ENCODE results near the gene PRRG4.
"Not testable (repeated sequence)": the region's sequence is repeated elsewhere in the genome, so short reads cannot be mapped to it uniquely, and the experiment has no call there.

Gene PRRG4

DNA sequence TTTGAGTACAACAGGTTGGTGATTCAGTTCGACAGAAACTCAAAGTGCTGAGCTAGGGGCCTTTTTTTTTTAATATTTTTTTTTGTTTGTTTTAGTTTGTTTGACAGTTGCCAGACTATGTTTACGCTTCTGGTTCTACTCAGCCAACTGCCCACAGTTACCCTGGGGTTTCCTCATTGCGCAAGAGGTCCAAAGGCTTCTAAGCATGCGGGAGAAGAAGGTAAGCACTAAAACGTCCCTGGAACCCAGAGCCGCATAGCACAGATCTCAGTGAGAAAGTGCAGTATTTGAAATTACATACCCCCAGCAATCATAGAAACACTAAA is 649 bp downstream of the PRRG4 start:
- DNase-seq, result peak in 1 of 58 donors; percentile 1

DNA sequence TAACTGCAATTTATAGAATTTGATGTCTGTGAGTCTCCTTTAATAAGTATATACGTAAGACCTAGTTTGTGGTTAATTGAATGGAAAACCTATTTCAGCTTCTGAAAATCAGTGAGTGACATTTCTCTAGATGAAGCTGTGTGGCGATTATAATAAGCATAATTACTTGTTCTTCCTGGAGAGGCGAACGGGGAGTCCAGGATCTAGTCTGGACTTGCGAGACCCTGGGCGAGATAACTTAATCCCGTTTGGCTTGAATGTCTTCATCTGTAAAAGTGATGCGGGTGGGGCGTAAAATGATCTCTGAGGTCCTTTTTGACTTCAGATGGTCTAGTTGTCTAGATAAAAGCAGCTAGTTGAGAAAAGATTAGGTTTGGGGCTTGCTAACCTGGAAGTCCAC is 1.1 kb downstream of the PRRG4 start:
- DNase-seq, result no peak

DNA sequence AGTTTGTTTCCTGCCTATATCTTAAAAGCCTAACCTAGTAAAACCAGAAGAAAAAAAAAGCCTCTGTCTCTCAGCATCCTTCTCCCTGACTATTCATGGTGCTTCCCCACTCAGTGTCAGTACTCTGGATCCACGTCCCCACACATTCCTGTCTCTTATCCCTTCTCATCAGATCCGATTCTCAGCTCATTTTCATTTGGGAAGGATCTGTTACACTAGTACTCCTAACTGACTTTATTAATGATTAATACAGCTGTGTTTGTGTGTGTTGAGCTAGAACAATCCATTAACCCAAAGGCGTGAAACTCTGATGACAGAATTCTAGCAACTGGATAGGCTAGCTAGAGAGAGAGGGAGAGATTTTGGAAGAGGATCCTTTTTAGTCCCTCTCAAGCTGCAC is 1.5 kb downstream of the PRRG4 start:
- no peak for DNase-seq

DNA sequence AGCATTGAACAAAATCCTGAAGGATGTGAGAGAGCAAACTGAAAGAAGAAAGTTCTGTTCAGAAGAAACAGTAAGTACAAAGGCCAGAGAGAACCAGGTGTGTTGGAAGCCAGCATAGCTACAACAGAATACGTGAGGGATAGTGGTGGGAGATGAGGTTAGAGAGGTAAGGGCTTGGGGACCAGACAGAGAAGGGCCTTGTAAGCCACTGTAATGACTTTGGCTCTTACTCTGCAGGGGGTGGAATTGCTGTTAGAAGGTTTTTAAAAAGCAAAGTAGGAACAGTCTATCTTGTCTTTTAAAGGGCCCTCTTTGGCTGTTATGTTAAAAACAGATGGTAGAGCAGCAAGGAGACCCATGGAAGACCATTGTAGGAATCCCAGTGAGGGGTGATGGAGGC is 4.2 kb downstream of the PRRG4 start:
- no peak for DNase-seq

DNA sequence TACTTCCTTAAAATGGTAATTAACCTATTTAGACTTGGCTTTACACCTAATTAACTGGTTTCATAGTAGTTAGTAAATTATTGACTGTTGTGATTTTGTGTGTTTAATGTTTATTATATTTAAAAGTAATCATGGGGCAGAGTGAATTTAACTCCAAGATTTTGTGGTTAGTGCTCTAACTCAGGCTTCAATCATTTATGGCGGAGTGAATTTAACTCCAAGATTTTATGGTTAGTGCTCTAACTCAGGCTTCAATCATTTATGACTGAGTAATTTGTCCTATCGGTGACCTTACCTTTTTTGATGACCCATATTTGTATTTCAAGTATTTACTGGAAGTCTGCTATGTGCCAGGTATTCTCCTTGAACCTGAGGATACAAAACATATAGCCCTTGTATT is 7.2 kb downstream of the PRRG4 start:
- DNase-seq, result no peak

DNA sequence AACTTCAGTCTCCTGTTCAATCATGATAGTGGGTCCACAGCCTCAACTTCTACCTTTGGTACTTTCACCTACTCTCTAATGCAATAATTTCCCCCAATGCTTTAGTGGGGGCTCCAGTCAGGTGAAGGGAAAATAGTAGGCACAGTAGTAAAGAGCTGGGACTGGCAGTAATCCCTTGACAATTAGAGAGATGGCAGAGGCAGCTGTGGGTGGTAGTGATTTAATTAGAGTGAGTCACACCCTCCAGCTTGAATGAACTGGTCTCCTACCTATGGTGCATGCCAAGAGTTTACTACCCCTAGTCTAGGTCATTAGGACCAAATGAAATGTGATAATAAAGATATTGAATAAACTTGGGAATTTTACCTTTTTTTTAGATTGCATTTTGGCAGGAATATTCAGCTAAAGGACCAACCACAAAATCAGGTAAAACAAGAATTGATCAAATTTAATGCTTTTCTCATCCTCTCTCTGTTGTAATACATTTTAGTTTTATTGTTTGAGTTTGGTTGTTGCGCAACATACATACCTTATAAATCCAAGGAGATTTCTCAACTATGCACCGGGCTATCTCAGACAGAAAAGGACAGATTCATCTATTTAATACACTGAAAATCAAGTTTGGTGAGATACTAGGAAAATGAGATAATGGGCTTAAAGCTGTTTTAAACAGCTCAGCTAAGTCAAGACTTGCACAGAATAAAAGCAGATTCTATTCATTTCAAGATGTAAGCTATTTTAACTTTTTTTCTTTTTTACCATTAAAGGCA is 9.0 kb downstream of the PRRG4 start:
- DNase-seq, result no peak

DNA sequence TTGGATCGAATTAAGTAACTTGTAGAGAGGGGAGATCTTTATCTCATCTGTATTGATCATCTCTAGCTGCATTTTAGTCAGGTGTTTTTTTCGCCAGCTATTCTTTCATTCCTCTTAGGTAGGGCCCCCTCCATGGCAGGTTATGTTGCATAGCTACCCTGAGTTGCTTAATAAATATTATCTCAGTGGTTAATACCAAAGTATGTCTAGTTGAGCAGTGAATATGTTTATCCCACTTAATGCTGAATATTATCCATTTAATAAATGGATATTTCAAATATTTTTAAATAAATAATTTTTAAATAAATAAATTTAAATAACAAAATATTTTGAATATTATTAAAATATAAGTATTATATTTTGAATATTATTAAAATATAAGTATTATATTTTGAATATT is 9.6 kb downstream of the PRRG4 start:
- no peak for DNase-seq

DNA sequence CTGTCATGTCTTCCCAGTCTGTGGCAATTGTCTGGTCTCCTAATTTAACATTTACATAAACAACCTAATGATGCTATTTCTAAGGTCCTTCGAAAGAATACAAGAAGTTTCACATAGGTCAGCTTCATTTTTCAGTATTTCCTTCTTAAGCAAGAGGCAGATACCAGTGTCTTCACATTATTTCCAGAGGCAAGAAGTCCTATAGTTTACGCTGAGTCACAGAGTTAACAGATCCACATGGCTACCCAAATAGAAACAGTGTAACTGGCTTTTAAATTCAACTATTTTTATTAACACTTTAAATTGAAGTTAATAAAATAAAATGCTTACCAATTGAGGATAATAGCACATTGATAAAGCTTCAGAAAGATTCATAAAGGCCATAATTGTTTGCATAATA is 10.9 kb downstream of the PRRG4 start:
- no peak for DNase-seq

DNA sequence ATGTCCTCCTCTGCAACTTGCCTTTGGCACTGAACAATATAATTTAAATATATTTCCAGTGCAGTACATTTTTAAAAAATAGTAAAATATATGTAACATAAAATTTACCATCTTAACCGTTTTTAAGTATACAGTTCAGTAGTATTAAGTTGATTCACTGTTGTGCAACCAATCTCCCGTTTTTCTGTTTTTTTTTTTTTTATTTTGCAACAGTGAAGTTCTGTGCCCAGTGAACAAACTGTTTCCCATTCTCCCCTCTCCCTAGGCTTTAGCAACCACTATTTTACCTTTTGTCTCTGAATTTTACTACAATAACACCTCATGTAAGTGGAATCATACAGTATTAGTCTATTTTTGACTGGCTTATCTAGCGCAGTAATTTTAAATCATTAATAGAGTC is 13.8 kb downstream of the PRRG4 start:
- DNase-seq, result no peak

DNA sequence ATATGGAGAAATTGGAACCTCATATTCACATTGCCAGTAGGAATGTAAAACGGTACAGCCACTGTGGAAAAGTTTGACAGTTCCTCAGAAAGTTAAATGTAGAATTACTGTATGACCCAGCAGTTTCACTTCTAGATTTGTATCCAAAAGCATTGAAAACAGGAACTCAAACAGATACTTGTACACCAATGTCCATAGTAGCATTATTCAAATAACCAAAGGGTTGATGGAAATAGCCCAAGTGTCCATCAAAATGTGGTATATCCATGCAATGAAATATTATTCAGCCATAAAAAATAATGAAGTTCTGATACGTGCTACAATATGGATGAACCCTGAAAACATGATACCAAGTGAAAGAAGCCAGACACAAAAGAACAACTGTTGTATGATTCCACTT is 17.8 kb downstream of the PRRG4 start:
- peak in 1 of 58 donors; percentile 11 for DNase-seq

DNA sequence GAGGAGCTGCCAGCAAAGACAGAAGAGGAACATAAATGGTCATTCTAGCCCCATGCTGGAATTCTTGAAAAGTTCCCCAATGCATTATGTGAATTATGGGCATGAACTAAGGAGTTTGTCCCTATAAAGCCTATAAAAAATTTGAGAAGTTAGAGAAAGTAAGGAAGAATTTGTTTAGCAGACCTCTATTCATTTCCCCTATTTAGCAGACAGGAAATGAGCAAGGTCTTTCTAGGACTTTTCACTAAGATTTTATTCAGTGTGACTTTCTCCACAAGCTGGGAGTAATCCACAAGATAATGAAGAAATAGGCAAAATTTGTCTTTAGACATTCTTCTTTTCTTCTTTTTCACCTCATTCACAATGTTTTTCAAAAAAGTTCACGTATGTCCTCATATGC is 20.0 kb downstream of the PRRG4 start:
- no peak for DNase-seq

DNA sequence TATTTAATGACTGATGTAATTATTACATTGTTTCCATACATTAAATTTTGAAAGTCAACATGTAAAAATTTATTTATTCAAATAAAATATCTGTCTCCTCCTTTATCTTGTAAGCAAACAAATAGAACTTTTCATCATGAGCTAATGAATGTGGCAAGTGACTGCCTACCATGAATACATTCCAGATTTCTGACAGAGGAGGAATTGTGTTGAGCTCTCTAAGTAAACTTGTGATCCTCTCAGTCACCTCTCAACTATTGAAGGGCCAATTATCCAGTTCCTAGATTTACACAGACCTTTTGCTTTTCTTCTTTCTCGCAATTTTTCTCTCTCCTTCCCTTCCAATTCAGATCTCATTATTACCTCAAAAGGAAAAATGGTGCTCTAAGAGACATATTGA is 21.5 kb downstream of the PRRG4 start:
- no peak for DNase-seq

DNA sequence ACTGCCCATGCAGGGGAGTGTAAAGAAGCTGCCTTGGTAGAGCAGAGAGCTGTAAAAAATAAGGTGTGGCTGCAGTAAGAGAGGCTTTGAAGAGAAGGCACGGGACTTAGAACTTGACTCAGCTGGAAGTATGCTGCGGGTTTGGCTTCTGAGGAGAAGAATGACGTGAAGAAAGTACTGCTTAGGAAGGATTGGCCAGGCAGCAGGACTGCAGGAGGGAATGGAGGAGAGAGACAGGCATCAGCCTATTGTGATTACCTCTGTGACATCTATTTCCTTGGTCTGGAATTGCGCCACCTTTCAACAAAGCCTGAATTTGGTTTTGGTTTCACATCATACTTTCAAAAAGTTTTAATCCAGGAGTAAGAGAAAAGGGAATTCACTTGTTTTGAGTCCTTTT is 22.5 kb downstream of the PRRG4 start:
- no peak for DNase-seq

DNA sequence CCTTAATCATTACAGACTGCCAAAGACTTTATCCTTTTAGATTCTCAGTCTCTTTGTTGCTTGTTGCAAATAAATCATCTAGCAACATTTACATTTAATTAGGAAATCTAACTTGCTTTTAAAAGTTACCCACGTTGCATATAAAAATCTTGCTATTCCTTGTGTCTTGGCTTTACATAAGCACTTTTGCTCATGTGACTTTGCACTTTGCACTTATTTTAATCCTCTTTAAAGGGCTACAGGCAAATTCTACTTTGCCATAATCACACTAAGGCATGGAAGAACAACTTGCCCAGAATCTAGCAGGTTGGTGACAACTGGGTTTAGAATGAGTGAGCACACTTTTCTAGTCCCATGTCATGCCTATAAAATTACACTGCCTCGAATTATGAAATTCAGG is 25.9 kb downstream of the PRRG4 start:
- no peak for DNase-seq

DNA sequence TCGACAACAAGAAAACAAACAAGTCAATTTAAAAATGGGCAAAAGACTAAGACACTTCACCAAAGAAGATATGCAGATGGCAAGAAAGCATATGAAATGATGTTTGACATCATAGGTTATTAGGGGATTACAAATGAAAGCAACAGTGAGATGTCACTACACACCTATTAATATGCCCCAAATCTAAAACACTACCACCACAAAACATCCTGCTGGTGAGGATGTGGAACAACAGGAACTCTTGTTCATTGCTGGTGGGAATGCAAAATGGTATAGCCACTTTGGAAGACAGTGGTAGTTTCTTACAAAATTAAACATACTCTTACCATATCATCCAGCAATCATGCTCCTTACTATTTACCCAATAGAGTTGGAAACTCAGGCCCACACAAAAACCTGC is 29.0 kb downstream of the PRRG4 start:
- DNase-seq, result no peak

DNA sequence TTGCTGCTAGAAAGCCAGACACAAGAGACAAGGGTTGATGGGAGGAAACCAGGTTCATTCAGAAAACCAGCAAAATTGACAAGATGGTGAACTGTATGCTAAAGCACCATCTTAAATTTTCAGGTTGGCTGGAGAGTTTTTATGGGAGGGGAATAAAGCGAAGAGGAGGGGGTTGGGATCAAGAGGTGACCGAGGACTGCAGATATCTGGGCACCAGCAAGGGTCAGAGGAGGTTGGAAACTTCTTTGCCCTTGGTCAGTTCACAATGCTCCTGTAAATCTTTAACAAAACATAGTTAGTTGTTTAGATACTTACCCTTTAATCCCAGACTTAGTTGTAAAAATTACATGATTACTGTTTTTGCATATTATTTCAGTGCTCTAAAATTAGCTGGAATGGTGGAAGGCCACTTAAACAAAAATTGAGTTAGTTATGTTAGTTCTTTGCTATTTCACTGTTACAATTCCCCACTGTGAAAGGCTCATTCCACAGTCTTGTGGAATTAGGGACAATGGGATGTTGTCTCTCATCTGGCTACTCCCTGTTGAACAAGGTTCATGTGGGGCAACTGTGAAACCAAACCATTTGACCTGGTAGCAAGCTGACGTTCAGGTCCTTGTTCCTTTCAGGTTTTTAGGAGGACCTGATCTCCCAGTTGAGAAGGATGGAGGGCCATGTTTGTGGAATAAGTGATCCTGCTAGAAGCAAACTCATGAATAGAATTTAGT is 32.3 kb downstream of the PRRG4 start:
- DNase-seq, result no peak

DNA sequence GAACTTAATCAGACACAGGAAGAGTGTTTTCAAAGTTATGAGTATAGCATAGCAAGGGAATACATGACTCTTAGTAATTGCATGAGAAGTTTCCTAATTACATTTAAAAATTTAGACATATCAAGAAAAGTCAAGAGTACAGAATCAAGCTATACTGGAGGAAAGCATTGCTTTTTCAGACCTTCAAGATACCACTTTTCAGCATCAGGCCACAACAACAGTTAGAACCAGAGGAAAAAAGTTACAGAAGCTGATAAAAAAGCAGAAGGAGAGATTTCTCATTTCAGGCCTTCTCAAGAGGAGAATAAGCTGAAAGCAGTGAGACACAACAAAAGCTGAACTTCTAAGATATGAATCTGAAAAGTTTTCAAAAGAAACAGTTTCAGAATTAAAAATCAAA is 34.8 kb downstream of the PRRG4 start:
- no peak for DNase-seq

DNA sequence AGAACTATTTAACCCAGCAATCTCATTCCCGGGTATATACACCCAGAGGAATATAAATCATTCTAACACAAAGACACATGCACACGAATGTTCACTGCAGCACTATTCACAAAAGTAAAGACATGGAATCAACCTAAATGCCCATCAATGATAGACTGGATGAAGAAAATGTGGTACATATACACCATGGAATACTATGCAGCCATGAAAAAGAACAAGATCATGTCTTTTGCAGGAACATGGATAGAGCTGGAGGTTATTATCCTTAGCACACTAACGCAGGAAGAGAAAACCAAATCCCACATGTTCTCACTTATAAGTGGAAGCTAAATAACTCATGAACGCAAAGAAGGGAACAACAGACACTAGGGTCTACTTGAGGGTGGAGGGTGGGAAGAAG is 39.0 kb downstream of the PRRG4 start:
- DNase-seq, result not testable (repeated sequence)

DNA sequence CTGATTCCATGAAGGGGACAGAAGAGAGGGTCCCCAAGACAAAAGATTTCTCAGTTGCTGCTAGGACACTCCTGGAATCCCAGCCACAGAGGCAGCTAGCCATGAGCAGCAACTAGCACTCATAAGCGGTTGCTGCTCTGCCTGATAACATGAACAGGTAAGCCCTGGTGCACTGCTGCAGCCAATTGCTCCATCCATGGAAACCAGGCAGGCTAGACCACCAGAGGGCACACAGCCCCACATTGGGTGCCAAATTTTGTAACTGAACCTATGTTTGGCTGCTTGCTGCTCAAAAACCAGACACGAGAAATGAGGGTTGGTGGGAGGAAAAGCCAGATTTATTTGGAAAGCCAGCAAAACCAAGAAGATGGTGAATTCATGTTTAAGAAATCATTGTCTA is 40.9 kb downstream of the PRRG4 start:
- DNase-seq, result no peak

DNA sequence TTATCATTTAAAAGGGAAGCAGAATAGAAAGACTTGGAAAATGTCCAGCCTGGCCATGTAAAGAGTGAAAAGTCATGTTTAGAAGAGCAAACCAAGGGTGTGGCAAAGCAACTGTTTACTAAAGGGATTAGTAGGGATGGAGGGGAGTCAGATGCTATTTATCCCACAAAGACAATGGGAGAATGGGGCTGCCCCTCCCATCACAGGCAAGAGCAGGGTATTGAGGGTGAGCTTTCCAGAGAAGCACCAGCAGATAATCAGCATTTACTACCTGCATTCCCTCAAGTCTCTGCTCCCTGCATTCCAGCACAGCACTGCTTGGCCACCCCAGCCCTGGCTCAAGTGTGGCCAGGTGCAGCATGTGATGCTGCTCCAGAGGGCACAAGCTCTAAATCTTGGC is 44.4 kb downstream of the PRRG4 start:
- no peak for DNase-seq

DNA sequence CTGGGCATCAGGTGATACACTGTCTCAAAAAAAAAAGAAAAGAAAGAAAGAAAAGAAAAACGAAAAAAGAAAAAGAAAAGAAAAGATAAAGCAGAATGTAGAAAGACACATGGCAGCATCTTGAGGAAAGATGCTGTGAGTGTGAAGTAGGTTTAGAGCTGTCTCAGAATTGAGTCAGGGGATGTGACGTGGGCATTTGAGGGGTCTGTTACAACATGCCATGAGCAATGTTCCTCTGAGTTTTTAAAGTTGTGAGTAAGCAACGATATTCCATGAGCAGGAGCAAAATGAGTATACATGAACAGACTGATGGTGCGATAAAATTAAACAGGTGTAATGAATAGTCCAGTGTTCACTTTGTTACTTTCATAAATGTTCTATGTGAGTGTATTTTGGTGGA is 51.6 kb downstream of the PRRG4 start:
- DNase-seq, result no peak

DNA sequence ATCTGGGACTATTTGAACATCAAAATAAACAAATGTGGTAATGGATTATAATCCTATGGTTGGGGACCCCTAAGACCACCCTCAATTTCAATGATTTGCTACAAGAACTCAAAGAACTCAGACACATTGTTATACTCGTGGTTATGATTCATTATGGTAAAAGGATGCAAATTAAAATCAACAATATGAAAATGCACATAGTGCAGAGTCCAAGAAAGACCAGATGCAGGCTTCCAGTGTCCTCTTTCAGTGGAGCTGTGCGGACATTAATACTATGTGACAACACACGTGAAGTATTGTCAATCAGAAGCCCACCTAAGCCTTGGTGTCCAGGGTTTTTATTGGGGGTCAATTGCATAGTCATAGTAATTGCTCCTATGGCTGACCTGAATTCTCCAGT is 53.7 kb downstream of the PRRG4 start:
- no peak for DNase-seq

DNA sequence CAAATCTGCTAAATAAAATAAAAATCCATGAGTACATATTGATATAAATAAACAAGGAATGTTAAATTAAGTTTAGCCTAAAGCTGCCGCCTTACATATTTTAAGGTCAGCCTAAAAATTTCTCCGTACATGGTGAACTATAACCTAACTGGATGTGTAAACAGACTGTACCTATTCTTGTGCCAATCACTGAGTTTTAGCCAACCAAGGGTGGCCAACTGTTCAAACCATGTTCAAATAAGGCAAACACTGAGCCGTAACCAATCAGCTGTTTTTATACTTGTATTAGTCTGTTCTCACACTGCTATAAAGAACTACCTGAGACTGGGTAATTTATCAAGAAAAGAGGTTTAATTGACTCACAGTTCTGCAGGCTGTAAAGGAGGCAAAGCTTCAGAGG is 54.3 kb downstream of the PRRG4 start:
- no peak for DNase-seq
